GM18873 (cell line): Measurements from ENCODE around the gene CYRIA.

Experiments
- ATAC-seq: cut with Tn5 transposase; IDR thresholded peaks from one replicate; pipeline ENCODE4 v1.9.1; 2021; ENCODE audit warnings: mild to moderate bottlenecking, moderate library complexity, moderate number of reproducible peaks; ENCODE audit not compliant: unreplicated experiment, low FRiP score

The CYRIA gene

DNA sequence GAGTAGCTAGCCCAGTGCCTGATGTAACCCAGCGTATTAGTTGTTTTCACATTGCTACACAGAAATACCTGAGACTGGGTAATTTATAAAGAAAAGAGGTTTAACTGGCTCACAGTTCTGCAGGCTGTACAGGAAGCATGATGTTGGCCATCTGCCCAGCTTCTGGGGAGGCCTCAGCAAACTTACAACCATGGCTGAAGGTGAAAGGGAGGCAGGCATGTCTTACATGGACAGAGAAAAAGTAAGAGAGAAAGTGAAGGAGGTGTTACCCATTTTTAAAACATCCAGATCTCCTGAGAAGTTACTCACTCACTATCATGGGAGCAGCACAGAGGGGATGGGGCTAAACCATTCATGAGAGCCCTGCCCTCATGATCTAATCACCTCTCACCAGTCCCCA lies 6.1 kb upstream of the CYRIA start:
- no peak for ATAC-seq

DNA sequence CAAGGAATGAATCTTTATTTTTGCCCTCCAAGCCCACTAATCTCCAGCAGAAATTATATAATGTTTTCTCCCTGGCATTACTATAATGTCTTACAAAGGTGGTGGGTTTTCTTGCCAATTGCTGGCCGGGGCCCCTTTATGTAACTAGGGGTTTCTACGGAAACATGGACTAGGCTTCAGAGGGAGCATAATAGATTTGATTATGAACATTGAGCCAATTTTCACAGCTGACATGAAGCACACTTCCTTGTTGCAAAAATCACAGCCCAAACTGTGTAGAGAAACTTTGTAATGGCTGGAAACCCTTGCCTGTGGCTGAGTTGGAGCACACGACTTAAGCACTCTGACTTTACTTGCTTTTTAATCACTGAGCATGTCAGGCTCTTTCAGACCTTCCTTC lies 3.8 kb upstream of the CYRIA start:
- no peak for ATAC-seq

DNA sequence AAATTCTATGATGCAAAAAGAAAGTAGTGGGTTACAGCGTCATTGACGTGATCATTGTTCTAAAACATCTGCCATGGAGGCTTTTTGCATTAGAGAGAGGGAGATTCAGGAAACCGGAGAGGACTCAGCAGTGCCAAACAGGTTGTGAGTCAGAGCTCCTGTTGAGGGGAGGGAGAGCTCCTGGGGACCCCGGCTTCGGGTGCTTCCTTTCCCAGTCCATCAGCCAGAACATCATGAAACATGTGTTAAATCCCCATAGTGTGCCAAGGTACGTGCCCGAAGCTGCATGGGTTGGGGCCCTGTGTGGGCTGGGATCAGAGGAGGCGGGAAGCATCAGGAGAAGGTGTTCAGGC lies 791 bp upstream of the CYRIA start:
- ATAC-seq, result no peak

DNA sequence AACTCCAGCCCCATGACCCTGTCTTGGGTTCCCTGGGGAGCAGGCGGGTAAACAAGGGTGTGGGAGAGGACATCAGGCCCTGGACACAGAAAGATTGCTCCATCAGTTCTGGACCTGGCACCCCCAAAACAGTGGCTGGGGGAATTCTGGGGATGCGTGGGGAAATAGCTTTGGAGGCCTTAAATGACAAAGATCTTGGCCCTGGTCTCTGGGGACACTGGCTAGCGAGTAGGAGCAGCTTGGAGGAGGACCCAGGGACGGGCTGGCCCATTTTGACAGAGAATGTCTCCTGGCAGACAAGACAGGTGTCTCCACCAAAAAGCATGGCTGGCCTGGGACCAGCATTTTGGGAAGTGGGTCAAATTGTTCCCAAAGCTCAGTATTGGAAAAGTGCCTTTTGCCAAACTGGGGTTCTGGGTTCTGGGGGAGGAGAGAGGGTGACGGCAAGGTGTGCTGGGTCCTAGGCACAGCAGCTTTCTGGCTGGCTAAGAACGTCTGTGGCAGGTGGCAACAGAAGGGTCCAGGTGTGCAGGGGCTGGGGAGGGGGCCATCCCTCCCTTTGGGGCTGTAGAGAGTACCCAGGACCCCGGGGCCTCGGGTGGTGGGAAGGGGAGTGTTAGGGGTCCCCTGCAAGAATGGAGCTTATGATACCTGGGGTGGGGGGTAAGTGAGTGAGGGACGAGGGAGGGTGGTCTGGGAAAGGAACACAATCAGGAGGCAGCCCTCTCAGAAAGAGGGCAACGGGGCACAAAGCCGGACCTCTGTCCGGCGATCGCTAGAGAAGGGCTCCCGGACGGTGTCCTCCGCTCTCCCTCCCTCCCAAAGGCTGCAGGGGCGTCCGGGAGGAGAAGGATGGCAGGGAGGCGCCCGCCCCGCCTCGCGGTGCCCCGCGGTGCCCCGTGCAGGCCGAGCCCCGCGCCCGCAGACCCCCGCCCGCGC lies 556 bp downstream of the CYRIA start:
- no peak for ATAC-seq

DNA sequence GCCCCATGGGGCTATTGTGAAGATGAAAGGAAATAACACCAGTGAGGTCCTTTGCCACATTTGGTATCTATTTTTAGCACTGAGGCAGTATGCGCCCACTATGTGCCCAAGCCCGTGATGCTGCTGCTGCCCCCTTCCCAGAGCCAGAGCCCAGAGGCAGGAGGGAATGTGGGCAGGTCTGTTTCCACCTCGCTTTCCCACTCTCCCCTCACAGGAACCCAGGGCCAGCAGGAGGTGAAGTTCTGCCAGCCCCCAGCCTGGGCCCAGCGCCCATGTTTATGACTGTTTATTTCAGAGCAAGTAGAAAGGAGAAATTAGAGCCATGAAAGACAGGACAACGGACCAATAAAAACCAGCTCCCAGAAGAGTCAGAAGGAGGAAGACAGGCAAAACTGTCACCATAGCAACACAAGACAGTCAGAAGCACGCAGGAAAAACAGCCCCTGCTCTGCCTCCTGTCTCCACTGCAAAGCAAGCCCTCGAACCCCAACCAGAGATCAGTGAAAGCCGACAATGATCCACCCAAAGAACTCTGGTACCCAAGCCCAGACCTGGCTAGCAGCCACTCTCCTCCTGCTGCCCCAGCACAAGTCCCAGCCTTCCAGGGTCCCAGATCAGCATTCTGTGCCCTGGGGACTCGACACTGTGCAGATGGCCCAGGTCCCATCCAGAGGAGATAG lies 1.4 kb downstream of the CYRIA start:
- no peak for ATAC-seq

DNA sequence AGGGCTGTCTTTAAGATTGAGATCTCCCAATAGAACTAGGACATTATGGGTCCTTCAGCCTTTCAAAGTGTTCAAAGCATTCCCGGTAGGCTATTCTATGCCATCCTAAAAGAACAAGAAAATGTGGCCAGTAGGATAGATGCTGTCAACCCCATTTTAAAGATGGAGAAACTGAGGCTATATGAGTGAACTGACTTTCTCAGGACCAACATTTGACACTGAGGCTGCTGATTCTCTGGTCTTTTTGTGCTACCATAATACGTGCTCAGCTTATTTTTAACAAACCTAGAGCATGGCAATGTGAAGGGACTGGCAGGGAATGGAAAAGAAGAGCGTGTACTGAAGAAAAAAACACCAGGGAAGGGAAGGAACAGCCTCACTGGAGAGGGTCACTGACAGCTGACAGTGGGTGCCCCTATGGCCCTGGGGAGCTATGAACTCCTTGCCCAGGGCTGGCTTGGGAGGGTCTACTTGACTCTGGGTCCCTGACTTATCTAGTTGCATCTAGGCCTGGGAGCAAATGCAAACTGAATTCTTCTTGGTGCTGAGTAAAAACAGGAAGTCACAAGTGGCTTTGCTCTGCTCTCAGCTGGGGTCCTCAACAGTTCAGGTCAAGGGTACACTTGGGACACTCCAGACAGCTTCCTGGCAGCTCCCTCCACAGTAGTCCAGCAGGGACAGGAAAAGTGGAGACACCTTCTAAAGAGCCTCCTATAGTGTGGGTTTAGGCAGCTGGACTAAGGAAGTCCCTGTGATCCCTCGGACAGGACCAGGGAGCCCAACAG lies 2.3 kb downstream of the CYRIA start:
- no peak for ATAC-seq

DNA sequence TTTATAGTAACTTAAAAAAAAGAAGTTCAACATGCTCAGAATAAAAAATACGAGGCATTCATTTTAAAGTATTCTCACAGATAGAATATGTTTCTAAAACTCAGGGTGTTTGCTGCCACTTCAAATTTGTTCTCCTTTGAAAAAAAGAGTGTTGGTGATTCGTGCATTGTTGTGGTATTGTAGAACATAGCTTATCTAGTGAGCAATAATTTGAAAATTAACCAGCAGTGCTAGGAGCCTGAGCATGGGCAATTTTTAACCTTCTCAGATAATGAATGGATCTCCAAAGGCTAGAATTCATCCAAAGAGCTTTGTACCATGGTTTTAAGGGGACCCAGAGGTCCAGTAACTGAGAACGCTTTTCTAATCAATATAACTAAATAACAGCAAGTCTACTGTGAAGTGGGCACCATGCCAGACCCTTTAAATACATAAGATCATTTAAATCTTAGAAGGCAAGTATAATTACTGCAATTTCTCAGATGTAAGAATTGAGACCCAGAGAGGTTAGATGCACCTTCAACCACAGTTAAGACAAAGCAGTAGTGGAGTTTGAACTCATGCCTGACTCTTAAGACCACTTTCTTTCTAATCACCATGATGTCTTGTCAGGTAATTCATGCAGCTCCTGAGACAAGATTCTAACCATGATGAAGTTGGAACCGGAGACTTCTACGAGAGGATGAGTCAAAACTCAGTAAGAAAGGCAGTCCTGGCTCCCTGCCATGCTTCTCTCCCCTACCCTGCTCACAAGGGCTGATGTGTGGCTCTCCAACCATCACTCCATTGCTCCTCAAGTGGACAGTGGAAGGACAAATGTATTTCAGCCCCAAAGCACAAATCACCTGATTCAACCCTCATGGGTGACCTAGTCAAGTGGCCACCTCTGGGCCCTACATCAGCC lies 3.4 kb downstream of the CYRIA start:
- ATAC-seq, result no peak

DNA sequence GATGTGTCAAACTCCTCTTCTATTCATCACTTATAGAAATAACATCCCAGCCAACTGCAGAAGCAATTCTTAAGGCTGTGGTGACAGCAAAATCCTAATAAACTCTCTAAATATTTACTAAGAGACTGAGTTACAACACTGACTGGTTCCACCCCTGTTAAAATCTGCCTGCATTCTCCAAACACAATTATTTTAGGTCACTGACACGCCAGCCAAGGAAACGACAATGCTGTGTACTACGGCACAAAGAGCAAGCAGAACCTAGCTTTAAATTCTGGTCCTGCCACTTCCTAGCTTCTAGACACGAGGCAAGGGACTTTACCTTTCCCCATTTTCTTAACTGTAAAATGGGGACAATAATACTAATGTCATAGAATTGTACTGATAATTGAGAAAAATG lies 4.1 kb downstream of the CYRIA start:
- ATAC-seq, result no peak

DNA sequence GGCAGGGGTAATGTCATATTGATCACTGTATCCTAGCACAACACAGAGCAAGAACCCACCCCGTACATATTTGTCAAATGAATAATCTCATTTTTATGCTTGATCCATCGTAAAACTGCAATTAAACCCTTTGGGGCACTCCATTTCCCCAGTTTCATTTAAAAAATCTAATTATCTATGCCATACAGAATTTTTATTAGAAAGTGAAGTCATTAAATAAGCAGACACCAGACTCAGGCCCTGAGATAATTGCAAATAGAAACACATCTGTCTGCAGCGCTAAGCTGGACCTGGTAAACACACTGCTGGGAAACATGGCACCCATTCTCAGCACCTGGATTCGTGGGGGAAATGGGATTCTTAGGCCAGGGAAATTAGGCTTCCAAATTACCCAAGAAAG lies 5.1 kb downstream of the CYRIA start:
- no peak for ATAC-seq

DNA sequence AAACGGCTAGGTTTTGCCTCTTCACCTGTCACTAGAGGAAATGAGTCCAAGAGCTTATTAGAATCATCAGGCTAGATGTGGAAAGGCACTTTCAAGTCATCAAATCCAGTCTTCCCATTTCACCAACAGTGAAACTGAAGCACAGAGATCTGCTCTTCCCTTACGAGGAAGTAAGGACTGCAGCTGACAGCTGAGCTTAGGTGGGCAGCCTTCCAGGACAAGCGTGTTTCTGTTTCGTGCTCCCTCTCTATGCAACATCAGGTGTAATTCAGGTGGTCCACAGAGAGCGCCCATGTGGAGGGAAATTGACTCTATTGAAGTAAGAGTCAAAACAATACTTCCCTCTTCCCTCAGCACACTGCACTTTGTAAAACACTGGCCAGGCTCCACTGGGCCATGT lies 5.5 kb downstream of the CYRIA start:
- ATAC-seq, result no peak

DNA sequence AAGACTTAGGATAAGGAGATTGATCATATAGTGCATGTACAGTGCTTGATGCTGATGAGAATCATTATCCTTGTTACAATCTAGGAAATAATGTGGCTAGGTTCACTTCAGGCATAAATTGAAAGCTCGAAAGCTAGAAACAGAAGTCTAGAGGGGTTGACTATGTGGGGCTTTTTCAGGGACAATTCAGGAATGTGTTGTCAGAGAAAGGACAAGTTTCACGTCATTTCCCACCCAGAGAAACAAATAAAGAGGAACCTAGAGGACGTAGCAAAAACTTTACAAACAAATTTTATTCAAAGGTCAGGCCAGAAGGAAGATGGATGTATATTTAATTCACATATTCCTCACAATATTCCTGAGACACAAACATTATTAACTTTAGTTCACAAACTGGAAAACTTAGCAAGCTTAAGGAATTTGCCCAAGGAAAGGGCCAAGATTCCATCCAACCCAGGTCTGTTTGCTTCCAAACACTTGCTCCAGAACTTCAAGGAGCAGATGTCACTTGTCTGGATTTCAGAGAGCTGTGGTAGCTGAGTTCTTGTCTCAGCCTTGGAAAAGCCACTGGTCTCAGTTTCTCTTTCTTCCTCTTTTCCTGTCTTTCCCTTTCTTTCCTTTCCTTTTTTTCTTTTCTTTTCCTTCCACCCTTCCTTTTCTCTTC lies 7.4 kb downstream of the CYRIA start:
- no peak for ATAC-seq

DNA sequence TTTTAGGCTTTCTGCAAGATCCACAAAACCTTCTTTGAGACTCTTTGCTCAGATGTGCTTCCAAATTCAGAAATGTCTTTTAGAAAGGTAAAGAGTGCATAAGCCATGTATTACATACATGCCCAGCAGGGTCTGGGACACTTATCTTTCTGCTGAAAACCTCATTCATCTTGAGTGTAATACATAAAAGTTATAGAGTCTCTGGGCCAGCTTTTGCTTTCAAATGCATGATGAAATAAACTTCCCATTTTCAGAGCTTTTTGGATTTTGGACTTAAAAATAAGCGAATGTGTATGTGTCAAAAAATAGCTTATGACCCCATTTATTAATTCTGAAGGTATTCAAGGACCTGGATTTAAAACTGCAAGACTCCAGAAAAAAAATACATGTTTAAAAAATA lies 8.0 kb downstream of the CYRIA start:
- no peak for ATAC-seq

DNA sequence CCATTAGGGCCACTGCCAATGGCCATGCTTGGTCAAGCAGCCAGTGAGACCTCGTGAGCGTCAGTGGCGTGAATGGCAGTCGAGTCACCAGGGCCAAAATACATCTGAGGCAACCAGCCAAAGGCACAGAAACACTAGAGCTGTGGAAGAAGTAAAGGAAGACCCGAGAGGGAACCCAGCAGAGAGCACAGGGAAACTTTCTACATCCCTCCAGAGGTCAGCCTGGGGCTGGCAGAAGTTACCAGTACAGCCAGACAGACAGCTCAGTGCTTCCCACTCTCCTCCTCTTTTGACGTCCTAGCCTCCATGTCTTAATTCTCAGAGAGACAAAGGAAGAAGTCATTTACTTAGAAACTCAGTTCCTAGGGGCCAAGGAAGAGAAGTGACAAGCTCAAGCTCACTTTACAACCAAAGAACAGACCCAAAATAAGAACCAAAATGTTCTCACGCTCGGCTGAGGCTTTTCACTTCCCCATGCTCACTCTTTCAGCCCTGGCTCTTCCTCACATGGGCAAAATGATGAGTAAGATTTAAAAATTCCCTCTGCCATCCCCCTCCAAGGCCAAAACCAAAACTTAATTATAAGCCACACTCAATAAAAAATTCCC lies 8.7 kb downstream of the CYRIA start:
- peak; percentile 82 for ATAC-seq

DNA sequence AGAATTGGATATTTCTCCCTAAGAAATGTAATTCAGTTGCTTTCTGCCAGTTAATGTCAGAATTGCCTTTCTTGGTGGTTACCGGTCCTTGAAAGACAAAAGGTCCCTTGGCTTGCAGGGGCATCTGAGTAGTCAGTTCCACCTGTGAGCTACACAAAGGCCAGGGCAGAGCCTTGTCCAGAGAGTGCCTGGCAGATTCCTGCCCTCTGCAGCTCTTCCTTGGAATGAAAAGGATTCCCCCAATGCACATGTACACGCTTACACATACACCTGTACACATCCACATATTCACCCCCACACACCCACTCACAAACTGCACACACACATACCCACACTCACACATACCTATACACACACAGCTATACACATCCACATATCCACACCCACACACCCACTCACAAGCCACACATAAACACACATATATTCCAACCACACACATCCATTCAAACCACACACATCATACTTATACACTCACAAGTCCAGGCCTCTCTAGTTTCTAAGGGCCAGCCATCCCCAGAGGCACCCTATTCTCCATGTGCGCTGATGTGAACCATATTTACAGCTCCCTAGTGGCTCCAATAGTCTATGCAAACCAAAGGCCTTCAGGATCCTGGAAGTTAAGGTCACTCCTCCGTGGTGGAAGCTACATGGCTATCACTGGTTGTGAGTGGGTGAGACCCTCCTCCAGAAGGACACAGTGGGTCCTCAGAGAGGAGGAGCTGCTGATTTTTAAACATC lies 9.6 kb downstream of the CYRIA start:
- no peak for ATAC-seq

DNA sequence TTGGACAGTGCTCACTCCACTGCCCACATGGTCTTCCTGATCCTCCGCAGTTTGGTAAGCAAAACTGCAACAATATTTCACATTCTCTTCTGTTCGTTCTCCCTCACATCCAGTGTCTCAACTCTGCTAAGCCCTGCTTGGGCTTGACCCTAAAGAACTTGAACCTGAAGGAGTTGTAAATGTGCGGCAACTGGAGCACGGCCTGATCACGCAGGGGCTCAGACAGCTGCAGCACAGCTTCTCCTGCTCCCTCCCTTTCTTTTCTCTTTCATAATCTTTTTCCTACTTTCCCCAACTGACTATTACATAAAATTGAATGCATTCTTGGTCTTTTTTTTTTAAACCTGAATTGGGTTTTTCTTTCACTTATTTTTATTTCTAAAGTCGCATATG lies 10.2 kb downstream of the CYRIA start:
- ATAC-seq, result no peak

DNA sequence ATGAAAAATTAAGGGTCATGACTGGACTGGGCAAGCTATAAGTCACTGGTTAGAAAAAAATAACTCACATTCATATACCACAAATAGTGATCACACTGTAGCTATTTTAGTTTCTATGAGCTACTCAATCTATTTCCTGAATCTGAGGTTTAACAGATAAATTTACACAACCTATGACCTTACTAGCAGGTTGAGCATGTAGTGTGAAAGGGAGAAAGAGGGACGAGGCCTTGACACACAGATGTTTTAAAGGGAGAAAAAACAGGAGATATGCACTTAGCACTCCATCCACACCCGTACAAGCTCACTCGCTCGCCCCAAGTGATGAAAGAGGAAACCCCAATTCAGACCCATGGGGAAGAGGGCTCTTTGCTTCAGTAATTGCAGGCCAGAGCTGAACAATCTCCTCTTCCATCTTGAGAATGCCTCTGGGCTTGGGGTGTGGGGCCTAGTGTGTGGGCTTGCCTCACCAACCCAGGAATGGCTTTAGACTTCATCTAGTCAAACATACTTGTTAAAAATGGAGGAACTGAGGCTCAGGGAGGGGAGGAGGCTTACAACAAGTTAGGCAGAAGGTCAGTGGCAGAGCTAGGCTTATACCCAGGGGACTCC lies 10.7 kb downstream of the CYRIA start:
- ATAC-seq, result no peak

DNA sequence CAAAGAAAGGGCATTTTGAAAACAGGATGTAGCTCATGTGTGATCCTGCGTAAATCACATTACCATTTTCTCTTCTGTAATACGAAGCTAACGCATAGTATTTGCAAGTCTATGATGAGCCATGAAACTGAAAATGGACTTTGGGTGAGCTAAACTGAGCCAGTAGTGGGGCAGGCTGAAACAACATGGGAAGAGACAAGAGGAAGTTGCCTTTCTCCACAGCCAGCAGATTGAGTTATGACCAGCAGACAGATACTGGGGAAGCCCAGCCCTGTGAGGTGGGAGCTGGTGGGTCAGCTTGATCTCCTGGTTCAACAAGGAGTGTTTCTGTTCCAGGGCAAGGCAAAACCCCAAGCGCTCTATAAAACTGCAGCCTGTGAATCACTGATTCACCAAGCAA lies 11.8 kb downstream of the CYRIA start:
- ATAC-seq, result peak; percentile 39

DNA sequence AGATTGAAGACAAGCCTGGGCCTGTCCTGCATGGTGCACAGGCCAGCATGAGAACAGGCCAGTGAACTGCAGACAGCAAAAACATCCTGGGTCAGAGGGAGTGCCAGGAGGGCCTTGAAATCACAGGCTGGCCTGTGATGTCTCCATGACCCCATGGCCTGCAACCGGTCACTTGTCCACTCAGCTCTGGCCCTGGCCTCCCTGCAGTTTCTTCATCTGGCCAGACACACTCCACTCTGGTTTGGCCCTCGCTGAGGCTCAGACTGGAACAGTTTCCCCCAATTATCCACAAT lies 12.6 kb downstream of the CYRIA start:
- ATAC-seq, result no peak
